Neural cell (in vitro differentiated cells): ENCODE data around the gene ASB4.

ENCODE experiments used
- EZH2 ChIP-seq: fragments of 200-600, 300-800 bp; shearing (Covaris generic), sonication (generic); IDR thresholded peaks from 2 replicates; pipeline ENCODE4 v1.6.1; 2014; ENCODE audit warnings: antibody characterized with exemption, low read length, borderline replicate concordance, mild to moderate bottlenecking; ENCODE audit not compliant: insufficient read depth, poor library complexity, severe bottlenecking
- TF ChIP-seq, protein P1 (sequence below): fragments of 450-650 bp; IDR thresholded peaks from 2 replicates; pipeline ENCODE4 v1.5.1; 2014; ENCODE audit warnings: antibody characterized with exemption, mild to moderate bottlenecking, moderate library complexity; ENCODE audit not compliant: poor library complexity, severe bottlenecking
- TF ChIP-seq, protein P2 (sequence below): IDR thresholded peaks from 2 replicates; pipeline ENCODE4 v1.6.1; 2012; ENCODE audit warnings: borderline replicate concordance

DNA sequence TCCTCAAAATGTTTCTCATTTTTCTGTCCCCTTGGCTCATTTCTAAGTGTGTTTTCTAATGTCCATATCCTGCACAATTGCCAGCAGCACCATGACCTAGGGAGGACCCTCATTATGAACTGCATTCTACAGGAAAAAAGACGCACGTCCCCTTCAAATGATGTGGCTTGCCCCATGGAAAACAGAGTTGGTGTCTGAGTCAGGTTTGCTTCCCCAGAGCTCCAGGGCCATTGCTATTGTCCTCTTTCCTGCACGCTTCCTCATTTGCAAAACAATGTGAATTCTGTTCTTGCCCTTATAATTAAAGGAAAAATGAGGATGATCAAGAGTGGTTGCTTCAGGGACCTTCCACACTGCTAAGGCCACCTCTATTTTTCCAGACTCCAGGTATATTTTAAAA is 14.7 kb upstream of the ASB4 start:
- TF ChIP-seq, protein P1, sequence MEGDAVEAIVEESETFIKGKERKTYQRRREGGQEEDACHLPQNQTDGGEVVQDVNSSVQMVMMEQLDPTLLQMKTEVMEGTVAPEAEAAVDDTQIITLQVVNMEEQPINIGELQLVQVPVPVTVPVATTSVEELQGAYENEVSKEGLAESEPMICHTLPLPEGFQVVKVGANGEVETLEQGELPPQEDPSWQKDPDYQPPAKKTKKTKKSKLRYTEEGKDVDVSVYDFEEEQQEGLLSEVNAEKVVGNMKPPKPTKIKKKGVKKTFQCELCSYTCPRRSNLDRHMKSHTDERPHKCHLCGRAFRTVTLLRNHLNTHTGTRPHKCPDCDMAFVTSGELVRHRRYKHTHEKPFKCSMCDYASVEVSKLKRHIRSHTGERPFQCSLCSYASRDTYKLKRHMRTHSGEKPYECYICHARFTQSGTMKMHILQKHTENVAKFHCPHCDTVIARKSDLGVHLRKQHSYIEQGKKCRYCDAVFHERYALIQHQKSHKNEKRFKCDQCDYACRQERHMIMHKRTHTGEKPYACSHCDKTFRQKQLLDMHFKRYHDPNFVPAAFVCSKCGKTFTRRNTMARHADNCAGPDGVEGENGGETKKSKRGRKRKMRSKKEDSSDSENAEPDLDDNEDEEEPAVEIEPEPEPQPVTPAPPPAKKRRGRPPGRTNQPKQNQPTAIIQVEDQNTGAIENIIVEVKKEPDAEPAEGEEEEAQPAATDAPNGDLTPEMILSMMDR = no peak
- TF ChIP-seq EZH2 = no peak
- TF ChIP-seq, protein P2, sequence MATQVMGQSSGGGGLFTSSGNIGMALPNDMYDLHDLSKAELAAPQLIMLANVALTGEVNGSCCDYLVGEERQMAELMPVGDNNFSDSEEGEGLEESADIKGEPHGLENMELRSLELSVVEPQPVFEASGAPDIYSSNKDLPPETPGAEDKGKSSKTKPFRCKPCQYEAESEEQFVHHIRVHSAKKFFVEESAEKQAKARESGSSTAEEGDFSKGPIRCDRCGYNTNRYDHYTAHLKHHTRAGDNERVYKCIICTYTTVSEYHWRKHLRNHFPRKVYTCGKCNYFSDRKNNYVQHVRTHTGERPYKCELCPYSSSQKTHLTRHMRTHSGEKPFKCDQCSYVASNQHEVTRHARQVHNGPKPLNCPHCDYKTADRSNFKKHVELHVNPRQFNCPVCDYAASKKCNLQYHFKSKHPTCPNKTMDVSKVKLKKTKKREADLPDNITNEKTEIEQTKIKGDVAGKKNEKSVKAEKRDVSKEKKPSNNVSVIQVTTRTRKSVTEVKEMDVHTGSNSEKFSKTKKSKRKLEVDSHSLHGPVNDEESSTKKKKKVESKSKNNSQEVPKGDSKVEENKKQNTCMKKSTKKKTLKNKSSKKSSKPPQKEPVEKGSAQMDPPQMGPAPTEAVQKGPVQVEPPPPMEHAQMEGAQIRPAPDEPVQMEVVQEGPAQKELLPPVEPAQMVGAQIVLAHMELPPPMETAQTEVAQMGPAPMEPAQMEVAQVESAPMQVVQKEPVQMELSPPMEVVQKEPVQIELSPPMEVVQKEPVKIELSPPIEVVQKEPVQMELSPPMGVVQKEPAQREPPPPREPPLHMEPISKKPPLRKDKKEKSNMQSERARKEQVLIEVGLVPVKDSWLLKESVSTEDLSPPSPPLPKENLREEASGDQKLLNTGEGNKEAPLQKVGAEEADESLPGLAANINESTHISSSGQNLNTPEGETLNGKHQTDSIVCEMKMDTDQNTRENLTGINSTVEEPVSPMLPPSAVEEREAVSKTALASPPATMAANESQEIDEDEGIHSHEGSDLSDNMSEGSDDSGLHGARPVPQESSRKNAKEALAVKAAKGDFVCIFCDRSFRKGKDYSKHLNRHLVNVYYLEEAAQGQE = no peak
